Endothelial cell of umbilical vein (primary cell): Measurements from ENCODE around the gene BCAS3. TPM values are rescaled to one million over a fixed set of nuclear protein-coding genes. Genes with fewer than 3 reads are reported as not detected.

Source experiments
- BruUV-seq: library from RNA; stranded (reverse); fragments of 400-500 nt; replicated peaks from 2 replicates; lab custom pipeline; 2021; lab: Mats Ljungman, UMichigan
- CTCF ChIA-PET: fragments of 300-600, 350-600 bp; sonication (Branson Sonifier 250); formaldehyde crosslinking; loops from one replicate; lab custom pipeline; 2021; ENCODE audit warnings: antibody characterized with exemption, inconsistent platforms; lab: Charles Lee
- POLR2A ChIA-PET: fragments of 300-600, 350-600 bp; sonication (Branson Sonifier 250); formaldehyde crosslinking; loops from one replicate; lab custom pipeline; 2021; ENCODE audit warnings: antibody characterized with exemption, inconsistent platforms; lab: Charles Lee
- DNase-seq: peaks from one replicate; pipeline ENCODE4 v3.0.0-alpha.2; 2011; ENCODE audit warnings: low read depth, low spot score
- FAIRE-seq: peaks from 2 replicates; lab custom pipeline; 2011; peaks lifted over from hg19 to GRCh38; lab: Jason Lieb, UNC
- H2AFZ ChIP-seq: 2 replicates; pipeline ENCODE4 v1.6.0; 2012; ENCODE audit warnings: low read depth, low read length, control low read depth, inconsistent platforms
- H3K27ac ChIP-seq: 2 replicates; pipeline ENCODE4 v1.5.1; 2011; ENCODE audit warnings: low read depth, mild to moderate bottlenecking, control low read depth, low read length, moderate library complexity; ENCODE audit not compliant: insufficient read depth
- H3K27me3 ChIP-seq, 2 experiments: 2 replicates each; pipeline versions ENCODE4 v1.6.0 to v1.6.1; 2011; ENCODE audit warnings: low read length in 2 of 2, mixed read lengths in 1 of 2; ENCODE audit not compliant: control insufficient read depth in 2 of 2, insufficient read depth in 2 of 2
- H3K36me3 ChIP-seq, 2 experiments: 2 replicates in 1 of 2; 3 replicates in 1 of 2; pipeline ENCODE4 v1.5.1; 2011; ENCODE audit warnings: low read length in 2 of 2, mild to moderate bottlenecking in 1 of 2, moderate library complexity in 1 of 2; ENCODE audit not compliant: control insufficient read depth in 2 of 2, insufficient read depth in 2 of 2; ENCODE audit errors: extremely low read depth in 1 of 2
- H3K4me1 ChIP-seq: 3 replicates; pipeline ENCODE4 v1.5.1; 2011; ENCODE audit warnings: mild to moderate bottlenecking, low read length; ENCODE audit not compliant: control insufficient read depth, insufficient read depth; ENCODE audit errors: extremely low read depth
- H3K4me2 ChIP-seq: 2 replicates; pipeline ENCODE4 v1.6.1; 2011; ENCODE audit warnings: low read length, control low read depth, mixed read lengths; ENCODE audit not compliant: insufficient read depth
- H3K4me3 ChIP-seq, 3 experiments: fragments of 200-600 bp in 1 of 3; sonication (generic), shearing (Covaris generic) in 1 of 3; replicated peaks in 1 of 3; 2 replicates each; pipeline ENCODE4 v1.5.1; 2011 to 2016; ENCODE audit warnings: control low read depth in 3 of 3, low read length in 3 of 3, mild to moderate bottlenecking in 2 of 3, inconsistent platforms in 1 of 3, low read depth in 1 of 3, moderate library complexity in 1 of 3; ENCODE audit not compliant: insufficient read depth in 1 of 3
- H3K79me2 ChIP-seq: 2 replicates; pipeline ENCODE4 v1.6.0; 2012; ENCODE audit warnings: low read length, inconsistent platforms; ENCODE audit not compliant: control insufficient read depth, insufficient read depth
- H3K9ac ChIP-seq: replicated peaks from 2 replicates; pipeline ENCODE3; 2011; ENCODE audit warnings: low read length, control low read depth; ENCODE audit not compliant: insufficient read depth; ENCODE audit errors: extremely low read depth
- H3K9me1 ChIP-seq: replicated peaks from 3 replicates; pipeline ENCODE4 v1.6.0; 2011; ENCODE audit warnings: mild to moderate bottlenecking, low read length; ENCODE audit not compliant: control insufficient read depth, insufficient read depth; ENCODE audit errors: extremely low read depth
- H3K9me3 ChIP-seq: replicated peaks from 2 replicates; pipeline ENCODE4 v1.5.1; 2012; ENCODE audit warnings: low read length, inconsistent platforms; ENCODE audit not compliant: control insufficient read depth, insufficient read depth
- H4K20me1 ChIP-seq: replicated peaks from 2 replicates; pipeline ENCODE3; 2011; ENCODE audit warnings: mild to moderate bottlenecking, low read length; ENCODE audit not compliant: control insufficient read depth, insufficient read depth; ENCODE audit errors: extremely low read depth
- EZH2 ChIP-seq: IDR thresholded peaks from 2 replicates; pipeline ENCODE4 v1.6.1; 2012; ENCODE audit warnings: borderline replicate concordance, low read depth, mild to moderate bottlenecking, moderate library complexity, low read length, inconsistent platforms; ENCODE audit not compliant: severe bottlenecking
- FOS ChIP-seq: IDR thresholded peaks from 2 replicates; pipeline ENCODE4 v1.6.1; 2011; ENCODE audit warnings: mild to moderate bottlenecking, low read length, moderate library complexity, borderline replicate concordance; ENCODE audit not compliant: insufficient read depth
- GATA2 ChIP-seq: IDR thresholded peaks from 2 replicates; pipeline ENCODE4 v1.7.0; 2011; ENCODE audit warnings: low read depth, mild to moderate bottlenecking, moderate library complexity, mixed read lengths, low read length; ENCODE audit not compliant: insufficient read length, insufficient read depth
- JUN ChIP-seq: IDR thresholded peaks from 2 replicates; pipeline ENCODE4 v1.6.1; 2011; ENCODE audit warnings: borderline replicate concordance, low read depth; ENCODE audit not compliant: insufficient read length, insufficient read depth
- MYC ChIP-seq: IDR thresholded peaks from one replicate; pipeline ENCODE4 v1.6.1; 2011; ENCODE audit warnings: mild to moderate bottlenecking, low read depth, low read length
- POLR2A ChIP-seq: IDR thresholded peaks from 2 replicates; pipeline ENCODE4 v1.6.1; 2012; ENCODE audit warnings: low read depth, mild to moderate bottlenecking, control low read depth, low read length
- POLR2AphosphoS5 ChIP-seq: IDR thresholded peaks from 2 replicates; pipeline ENCODE4 v1.6.1; 2012; ENCODE audit warnings: low read depth, mild to moderate bottlenecking, control low read depth, low read length, moderate library complexity; ENCODE audit not compliant: insufficient read depth
- dilution Hi-C: fragments of 300-500 bp; cut with MboI; formaldehyde crosslinking; loops from one replicate; pipeline ENCODE4 v1.15.0; 2019; ENCODE audit warnings: low sequenced_read_pairs; ENCODE audit not compliant: extremely low pct_ligation_motif_present
- intact Hi-C: fragments of 100-400 bp; cut with micrococcal nuclease; formaldehyde crosslinking; loops from one replicate; pipeline ENCODE4 v1.10.0; 2022
- polyA plus RNA-seq, 4 experiments: library from polyadenylated mRNA; depleted of rRNA in 3 of 4; stranded (reverse) in 3 of 4; unstranded in 1 of 4; fragments of >200 nt; gene quantifications; 2 replicates each; pipeline versions ENCODE4 v1.2.1 to v1.2.3, GENCODE V29; 2011 to 2012; ENCODE audit warnings: missing spikeins in 1 of 4
- total RNA-seq: library from RNA; stranded (reverse); gene quantifications from 2 replicates; pipeline ENCODE4 v1.2.3, GENCODE V29; 2021
- TF ChIP-seq, protein P1 (sequence below), 2 donors: IDR thresholded peaks; 1 replicate in 1 of 2; 2 replicates in 1 of 2; pipeline ENCODE4 v1.5.1; 2011; ENCODE audit warnings: low read length in 2 of 2, mild to moderate bottlenecking in 2 of 2, moderate library complexity in 2 of 2, control low read depth in 1 of 2, inconsistent platforms in 1 of 2, low read depth in 1 of 2; ENCODE audit not compliant: insufficient read depth in 1 of 2; ENCODE audit errors: extremely low read depth in 1 of 2
- TF ChIP-seq, protein P2 (sequence below): IDR thresholded peaks from 2 replicates; pipeline ENCODE4 v1.6.1; 2011; ENCODE audit not compliant: insufficient read depth, insufficient read length

BCAS3 gene
- total and polyA plus RNA-seq, 2 donors (not counting 3 experiments of a cell fraction or from before 2014, with no cell fraction given) = 8.2 to 16.0 TPM

DNA sequence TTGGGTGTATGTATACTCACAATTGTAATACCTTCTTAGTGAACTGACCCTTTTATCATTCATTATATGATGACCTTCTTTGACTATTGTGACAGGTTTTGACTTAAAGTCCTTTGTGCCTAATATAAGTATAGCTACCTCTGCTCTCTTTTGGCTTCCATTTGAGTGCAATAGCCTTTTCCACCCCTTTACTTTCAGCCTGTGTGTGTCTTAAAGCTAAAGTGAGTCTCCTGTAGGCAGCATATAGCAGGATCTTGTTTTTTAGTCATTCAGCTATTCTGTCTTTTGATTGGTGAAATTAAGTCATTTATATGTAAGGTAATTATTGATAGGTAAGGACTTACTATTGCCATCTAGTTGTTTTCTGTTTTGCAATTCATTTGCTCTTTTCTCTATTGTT is 758.6 kb downstream of the BCAS3 start:
- DNase-seq (no peak), FAIRE-seq (no peak)
- H4K20me1 ChIP-seq = no peaks in the 10 kb centered on the region
- H3K9me3 ChIP-seq = no peaks in the 10 kb centered on the region
- ChIA-PET CTCF (no interaction called here), POLR2A (interaction anchor here (0.7 kb wide), 1 partner anchor 713 kb away, joined by 3 read pairs; no protein-coding TSS in a partner anchor)
- H3K27me3 ChIP-seq = peaks cover 10% of the 10 kb centered on the region in 2 experiments
- no peak overlapping the region for H2AFZ ChIP-seq
- H3K9me1 ChIP-seq = no peaks in the 10 kb centered on the region
- H3K36me3 ChIP-seq = no peaks in the 10 kb centered on the region
- BruUV-seq = no TSS peak
- dilution Hi-C loops (no loop called here), intact Hi-C loops (no loop called here)
- H3K27ac ChIP-seq = no peak overlapping the region
- no peak overlapping the region for H3K9ac ChIP-seq
- H3K4me2 ChIP-seq = no peak overlapping the region
- H3K4me3 ChIP-seq = no peak overlapping the region
- no peaks in the 10 kb centered on the region for H3K79me2 ChIP-seq
- TF ChIP-seq EZH2 = no peak
- no peak for TF ChIP-seq FOS
- no peak for TF ChIP-seq POLR2AphosphoS5
- no peak for TF ChIP-seq MYC
- no peak for TF ChIP-seq JUN
- TF ChIP-seq POLR2A = no peak
- TF ChIP-seq, protein P1, sequence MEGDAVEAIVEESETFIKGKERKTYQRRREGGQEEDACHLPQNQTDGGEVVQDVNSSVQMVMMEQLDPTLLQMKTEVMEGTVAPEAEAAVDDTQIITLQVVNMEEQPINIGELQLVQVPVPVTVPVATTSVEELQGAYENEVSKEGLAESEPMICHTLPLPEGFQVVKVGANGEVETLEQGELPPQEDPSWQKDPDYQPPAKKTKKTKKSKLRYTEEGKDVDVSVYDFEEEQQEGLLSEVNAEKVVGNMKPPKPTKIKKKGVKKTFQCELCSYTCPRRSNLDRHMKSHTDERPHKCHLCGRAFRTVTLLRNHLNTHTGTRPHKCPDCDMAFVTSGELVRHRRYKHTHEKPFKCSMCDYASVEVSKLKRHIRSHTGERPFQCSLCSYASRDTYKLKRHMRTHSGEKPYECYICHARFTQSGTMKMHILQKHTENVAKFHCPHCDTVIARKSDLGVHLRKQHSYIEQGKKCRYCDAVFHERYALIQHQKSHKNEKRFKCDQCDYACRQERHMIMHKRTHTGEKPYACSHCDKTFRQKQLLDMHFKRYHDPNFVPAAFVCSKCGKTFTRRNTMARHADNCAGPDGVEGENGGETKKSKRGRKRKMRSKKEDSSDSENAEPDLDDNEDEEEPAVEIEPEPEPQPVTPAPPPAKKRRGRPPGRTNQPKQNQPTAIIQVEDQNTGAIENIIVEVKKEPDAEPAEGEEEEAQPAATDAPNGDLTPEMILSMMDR (IDR thresholded peaks at IDR 0.05; ENCODE audit: extremely low read depth in 1 of 2, insufficient read depth in 1 of 2, low read depth in 1 of 2, low read length in 2 of 2) = no peak
- TF ChIP-seq GATA2 = no peak
- TF ChIP-seq, protein P2, sequence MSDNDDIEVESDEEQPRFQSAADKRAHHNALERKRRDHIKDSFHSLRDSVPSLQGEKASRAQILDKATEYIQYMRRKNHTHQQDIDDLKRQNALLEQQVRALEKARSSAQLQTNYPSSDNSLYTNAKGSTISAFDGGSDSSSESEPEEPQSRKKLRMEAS = no peak
- H3K4me1 ChIP-seq = no peaks in the 10 kb centered on the region
